CD4-positive, alpha-beta T cell (primary cell): ENCODE data around the gene RNF220. TPM values are rescaled to one million over a fixed set of nuclear protein-coding genes. Genes with fewer than 3 reads are reported as not detected.

ENCODE experiments used
- ATAC-seq: fragments of 200-7000 bp; cut with Tn5 transposase; one replicate; pipeline ENCODE4 v1.10.0; 2022; ENCODE audit warnings: mild to moderate bottlenecking; ENCODE audit not compliant: poor library complexity
- CTCF ChIA-PET: fragments of 350-600 bp; sonication (Branson Sonifier 250); formaldehyde crosslinking; loops from one replicate; lab custom pipeline; 2021; ENCODE audit warnings: antibody characterized with exemption, inconsistent platforms; lab: Charles Lee
- POLR2A ChIA-PET: fragments of 350-600 bp; sonication (Branson Sonifier 250); formaldehyde crosslinking; loops from one replicate; lab custom pipeline; 2021; ENCODE audit warnings: antibody characterized with exemption, inconsistent platforms; lab: Charles Lee
- DNase-seq, 14 experiments: peaks; one replicate each; pipeline ENCODE4 v3.0.0-alpha.2; 2013 to 2020; ENCODE audit warnings: mixed read lengths in 2 of 14
- H3K27ac ChIP-seq, 2 donors: one replicate each; pipeline versions ENCODE4 v1.5.1 to v1.7.0; 2013; ENCODE audit warnings: low read length in 2 of 2, low read depth in 1 of 2, mild to moderate bottlenecking in 1 of 2
- H3K27me3 ChIP-seq, 2 experiments: 1 replicate in 1 of 2; 2 replicates in 1 of 2; pipeline versions ENCODE4 v1.6.1 to v1.7.0; 2013; ENCODE audit warnings: low read length in 2 of 2, control low read depth in 1 of 2, mild to moderate bottlenecking in 1 of 2, moderate library complexity in 1 of 2; ENCODE audit not compliant: insufficient read depth in 2 of 2, control insufficient read depth in 1 of 2
- H3K36me3 ChIP-seq: one replicate; pipeline ENCODE4 v1.6.1; 2013; ENCODE audit warnings: low read length, control low read depth; ENCODE audit not compliant: insufficient read depth
- H3K4me1 ChIP-seq: one replicate; pipeline ENCODE4 v1.6.1; 2013; ENCODE audit warnings: low read length, control low read depth; ENCODE audit not compliant: insufficient read depth
- H3K4me3 ChIP-seq: one replicate; pipeline ENCODE4 v1.5.1; 2013; ENCODE audit warnings: mild to moderate bottlenecking, low read length, moderate library complexity
- H3K9me3 ChIP-seq, 2 experiments: 1 replicate in 1 of 2; 2 replicates in 1 of 2; pipeline versions ENCODE4 v1.6.1 to v1.7.0; 2013; ENCODE audit warnings: low read length in 2 of 2, mild to moderate bottlenecking in 2 of 2, control low read depth in 1 of 2, moderate library complexity in 1 of 2; ENCODE audit not compliant: control insufficient read depth in 1 of 2, insufficient read depth in 1 of 2
- H3K27ac Mint-ChIP-seq: one replicate; pipeline ENCODE4 v1.8.0; 2020; ENCODE audit warnings: mixed read lengths
- H3K27me3 Mint-ChIP-seq: one replicate; pipeline ENCODE4 v1.8.0; 2021; ENCODE audit warnings: mixed read lengths
- H3K36me3 Mint-ChIP-seq: one replicate; pipeline ENCODE4 v1.8.0; 2021; ENCODE audit warnings: low read depth, mixed read lengths
- H3K4me1 Mint-ChIP-seq: one replicate; pipeline ENCODE4 v1.8.0; 2021; ENCODE audit warnings: low read depth, mixed read lengths
- H3K4me3 Mint-ChIP-seq: one replicate; pipeline ENCODE4 v1.8.0; 2020; ENCODE audit warnings: mild to moderate bottlenecking, mixed read lengths
- H3K9me3 Mint-ChIP-seq: one replicate; pipeline ENCODE4 v1.8.0; 2020; ENCODE audit warnings: mixed read lengths
- CTCF ChIP-seq: fragments of 200-600 bp; IDR thresholded peaks from one replicate; pipeline ENCODE4 v1.8.0; 2022; ENCODE audit warnings: antibody characterized with exemption, mild to moderate bottlenecking
- intact Hi-C, 2 experiments: fragments of 100-400 bp; cut with DNase I in 1 of 2; cut with micrococcal nuclease in 1 of 2; formaldehyde crosslinking; loops; one replicate each; pipeline versions ENCODE4 v1.15.1 to v1.9.0; 2023 to 2025; cut with DNase I, micrococcal nuclease
- total RNA-seq, 174 experiments: library from RNA in 2 of 174; stranded (reverse) in 2 of 174; gene quantifications; one replicate each; pipeline ENCODE4 v1.2.3 and lab custom pipeline; 2021 to 2026

Gene RNF220
- total RNA-seq, 2 experiments from 2014 or later = 76.0 to 77.9 TPM

GRCh38 chr1:44437107-44437716, 32.2 kb downstream of the RNF220 start:
- Histone ChIP-seq H3K9me3 (no peaks in the 10 kb centered on the region), H3K36me3 (no peaks in the 10 kb centered on the region), H3K27ac (no peak overlapping the region), H3K27me3 (no peaks in the 10 kb centered on the region), H3K4me1 (no peaks in the 10 kb centered on the region), H3K4me3 (no peak overlapping the region)
- Mint-ChIP-seq H3K4me3 (no peak overlapping the region), H3K27ac (no peak overlapping the region), H3K4me1 (peaks cover 5% of the 10 kb centered on the region), H3K9me3 (no peaks in the 10 kb centered on the region), H3K27me3 (peaks cover 21% of the 10 kb centered on the region), H3K36me3 (no peaks in the 10 kb centered on the region)
- no peak for ATAC-seq
- intact Hi-C loops = no loop called here
- TF ChIP-seq CTCF = no peak
- DNase-seq = no peak
- ChIA-PET POLR2A (no interaction called here), CTCF (no interaction called here)

GRCh38 chr1:44442791-44443190, 37.7 kb downstream of the RNF220 start:
- Mint-ChIP-seq H3K36me3 (no peaks in the 10 kb centered on the region), H3K27ac (no peak overlapping the region), H3K27me3 (peaks cover 11% of the 10 kb centered on the region), H3K4me1 (no peaks in the 10 kb centered on the region), H3K9me3 (no peaks in the 10 kb centered on the region), H3K4me3 (no peak overlapping the region)
- POLR2A ChIA-PET = no interaction called here
- Histone ChIP-seq H3K4me1 (no peaks in the 10 kb centered on the region), H3K4me3 (no peak overlapping the region), H3K36me3 (no peaks in the 10 kb centered on the region), H3K27ac (no peak overlapping the region), H3K27me3 (no peaks in the 10 kb centered on the region), H3K9me3 (no peaks in the 10 kb centered on the region)
- no peak for DNase-seq
- no peak for ATAC-seq
- TF ChIP-seq CTCF = no peak
- CTCF ChIA-PET = interaction anchor here (0.7 kb wide), 1 partner anchor 705 kb away, joined by 3 read pairs; no protein-coding TSS in a partner anchor
- intact Hi-C loops = no loop called here

- Histone ChIP-seq H3K4me3 (no peak overlapping the region), H3K36me3 (no peaks in the 10 kb centered on the region), H3K9me3 (no peaks in the 10 kb centered on the region), H3K27ac (no peak overlapping the region), H3K27me3 (no peaks in the 10 kb centered on the region), H3K4me1 (no peaks in the 10 kb centered on the region)
- intact Hi-C loops = no loop called here
- ChIA-PET POLR2A (no interaction called here), CTCF (interaction anchor here (0.7 kb wide), 1 partner anchor 13 kb away, joined by 3 read pairs; no protein-coding TSS in a partner anchor)
- Mint-ChIP-seq H3K9me3 (no peaks in the 10 kb centered on the region), H3K4me1 (no peaks in the 10 kb centered on the region), H3K4me3 (no peak overlapping the region), H3K27ac (no peak overlapping the region), H3K27me3 (peaks cover 10% of the 10 kb centered on the region), H3K36me3 (no peaks in the 10 kb centered on the region)
- ATAC-seq (no peak), DNase-seq (no peak)
- no peak for TF ChIP-seq CTCF
Measured at GRCh38 chr1:44447051-44447810, 42.2 kb downstream of the RNF220 start.
